ENCODE data around the gene EMILIN2. TPM values are rescaled to one million over a fixed set of nuclear protein-coding genes. Genes with fewer than 3 reads are reported as not detected.

Gene EMILIN2
- total RNA-seq, 2 experiments from 2014 or later: 21.4 to 23.0 TPM

GRCh38 chr18:2900684-2901422 is 54.0 kb downstream of the EMILIN2 start:
- H3K9me3 Mint-ChIP-seq: no peaks in the 10 kb centered on the region
- no peak overlapping the region for H3K27ac Mint-ChIP-seq
- no peaks in the 10 kb centered on the region for H3K36me3 Mint-ChIP-seq (ENCODE audit: low read depth)
- no peak overlapping the region for H3K4me3 Mint-ChIP-seq
- H3K4me1 Mint-ChIP-seq: peaks cover 11% of the 10 kb centered on the region
- ChIA-PET CTCF (no interaction called here), POLR2A (no interaction called here)
- H3K27me3 Mint-ChIP-seq: no peaks in the 10 kb centered on the region
- DNase-seq: no peak

GRCh38 chr18:2901423-2901985 is 54.7 kb downstream of the EMILIN2 start:
- H3K4me1 Mint-ChIP-seq: peaks cover 13% of the 10 kb centered on the region
- no peaks in the 10 kb centered on the region for H3K9me3 Mint-ChIP-seq
- no peak overlapping the region for H3K27ac Mint-ChIP-seq
- POLR2A ChIA-PET: no interaction called here
- no peaks in the 10 kb centered on the region for H3K36me3 Mint-ChIP-seq (ENCODE audit: low read depth)
- DNase-seq: no peak
- H3K4me3 Mint-ChIP-seq: no peak overlapping the region
- H3K27me3 Mint-ChIP-seq: no peaks in the 10 kb centered on the region
- CTCF ChIA-PET: no interaction called here

- H3K4me3 Mint-ChIP-seq: no peak overlapping the region
- no peak overlapping the region for H3K27ac Mint-ChIP-seq
- DNase-seq: no peak
- H3K36me3 Mint-ChIP-seq (ENCODE audit: low read depth): no peaks in the 10 kb centered on the region
- CTCF ChIA-PET: no interaction called here
- H3K4me1 Mint-ChIP-seq: peaks cover 15% of the 10 kb centered on the region
- POLR2A ChIA-PET: no interaction called here
- no peaks in the 10 kb centered on the region for H3K9me3 Mint-ChIP-seq
- H3K27me3 Mint-ChIP-seq: no peaks in the 10 kb centered on the region
Measured at GRCh38 chr18:2902327-2902726, 55.5 kb downstream of the EMILIN2 start.

- Mint-ChIP-seq H3K27me3 (no peaks in the 10 kb centered on the region), H3K27ac (no peak overlapping the region), H3K36me3 (ENCODE audit: low read depth) (peaks cover under 1% of the 10 kb centered on the region), H3K9me3 (no peaks in the 10 kb centered on the region), H3K4me3 (no peak overlapping the region), H3K4me1 (peaks cover 18% of the 10 kb centered on the region)
- no peak for DNase-seq
- CTCF ChIA-PET: no interaction called here
- POLR2A ChIA-PET: interaction anchor here (0.8 to 1.1 kb wide), 2 partner anchors 12 to 20 kb away, joined by 3 read pairs; no protein-coding TSS in a partner anchor
Measured at GRCh38 chr18:2903006-2903405, 56.2 kb downstream of the EMILIN2 start.

GRCh38 chr18:2905854-2906703 is 59.3 kb downstream of the EMILIN2 start:
- H3K9me3 Mint-ChIP-seq: no peaks in the 10 kb centered on the region
- peak overlapping the region; percentile 80 for H3K4me3 Mint-ChIP-seq
- ChIA-PET POLR2A (interaction anchor here (0.6 to 3.1 kb wide), 7 partner anchors 11 to 697 kb away, joined by 3 to 23 read pairs (median 3); no protein-coding TSS in a partner anchor), CTCF (interaction anchor here (0.6 to 1.5 kb wide), 4 partner anchors 16 to 79 kb away, joined by 3 to 6 read pairs (median 4); no protein-coding TSS in a partner anchor)
- H3K36me3 Mint-ChIP-seq (ENCODE audit: low read depth): peaks cover 27% of the 10 kb centered on the region
- H3K4me1 Mint-ChIP-seq: peaks cover 32% of the 10 kb centered on the region
- no peaks in the 10 kb centered on the region for H3K27me3 Mint-ChIP-seq
- H3K27ac Mint-ChIP-seq: peak overlapping the region; percentile 77
- peak; percentile 53 for DNase-seq

- Mint-ChIP-seq H3K4me3 (peak overlapping the region; percentile 80), H3K4me1 (peaks cover 32% of the 10 kb centered on the region), H3K9me3 (no peaks in the 10 kb centered on the region), H3K36me3 (ENCODE audit: low read depth) (peaks cover 33% of the 10 kb centered on the region), H3K27me3 (no peaks in the 10 kb centered on the region), H3K27ac (peak overlapping the region; percentile 59)
- POLR2A ChIA-PET: interaction anchor here (1.0 to 3.1 kb wide), 10 partner anchors 8 to 302 kb away, joined by 3 to 23 read pairs (median 4); no protein-coding TSS in a partner anchor
- peak; percentile 53 for DNase-seq
- CTCF ChIA-PET: interaction anchor here (1.0 to 1.4 kb wide), 2 partner anchors 26 to 141 kb away, joined by 3 read pairs; no protein-coding TSS in a partner anchor
Measured at GRCh38 chr18:2906704-2907549, 60.1 kb downstream of the EMILIN2 start.

GRCh38 chr18:2907550-2908135 is 60.8 kb downstream of the EMILIN2 start:
- POLR2A ChIA-PET: interaction anchor here (1.0 to 3.1 kb wide), 8 partner anchors 9 to 302 kb away, joined by 3 to 23 read pairs (median 4); no protein-coding TSS in a partner anchor
- Mint-ChIP-seq H3K4me1 (peaks cover 34% of the 10 kb centered on the region), H3K4me3 (peak overlapping the region; percentile 74), H3K9me3 (no peaks in the 10 kb centered on the region), H3K27ac (peak overlapping the region; percentile 59), H3K27me3 (no peaks in the 10 kb centered on the region), H3K36me3 (ENCODE audit: low read depth) (peaks cover 38% of the 10 kb centered on the region)
- DNase-seq: peak; percentile 27
- CTCF ChIA-PET: interaction anchor here (1.0 to 1.4 kb wide), 2 partner anchors 25 to 142 kb away, joined by 3 read pairs; no protein-coding TSS in a partner anchor

GRCh38 chr18:2908166-2908945 is 61.5 kb downstream of the EMILIN2 start:
- DNase-seq: no peak
- Mint-ChIP-seq H3K9me3 (no peaks in the 10 kb centered on the region), H3K27ac (peak overlapping the region; percentile 59), H3K36me3 (ENCODE audit: low read depth) (peaks cover 45% of the 10 kb centered on the region), H3K27me3 (no peaks in the 10 kb centered on the region), H3K4me1 (peaks cover 34% of the 10 kb centered on the region), H3K4me3 (peak overlapping the region; percentile 74)
- ChIA-PET POLR2A (interaction anchor here (1.1 to 2.1 kb wide), 3 partner anchors 10 to 121 kb away, joined by 4 to 6 read pairs (median 5); no protein-coding TSS in a partner anchor), CTCF (interaction anchor here (1.1 to 1.4 kb wide), 2 partner anchors 15 to 142 kb away, joined by 3 read pairs; no protein-coding TSS in a partner anchor)

GRCh38 chr18:2908946-2909335 is 62.1 kb downstream of the EMILIN2 start:
- H3K36me3 Mint-ChIP-seq (ENCODE audit: low read depth): peaks cover 51% of the 10 kb centered on the region
- no peaks in the 10 kb centered on the region for H3K9me3 Mint-ChIP-seq
- no peaks in the 10 kb centered on the region for H3K27me3 Mint-ChIP-seq
- peaks cover 34% of the 10 kb centered on the region for H3K4me1 Mint-ChIP-seq
- H3K4me3 Mint-ChIP-seq: no peak overlapping the region
- peak overlapping the region; percentile 52 for H3K27ac Mint-ChIP-seq
- DNase-seq: peak; percentile 15
- POLR2A ChIA-PET: interaction anchor here (1.1 to 2.1 kb wide), 2 partner anchors 10 to 12 kb away, joined by 4 to 6 read pairs; no protein-coding TSS in a partner anchor
- CTCF ChIA-PET: interaction anchor here (1.1 kb wide), 1 partner anchor 14 kb away, joined by 3 read pairs; no protein-coding TSS in a partner anchor

GRCh38 chr18:2909431-2910140 is 62.8 kb downstream of the EMILIN2 start:
- no peaks in the 10 kb centered on the region for H3K27me3 Mint-ChIP-seq
- H3K27ac Mint-ChIP-seq: peak overlapping the region; percentile 52
- H3K4me1 Mint-ChIP-seq: peaks cover 34% of the 10 kb centered on the region
- ChIA-PET CTCF (interaction anchor here (1.1 kb wide), 1 partner anchor 14 kb away, joined by 3 read pairs; no protein-coding TSS in a partner anchor), POLR2A (interaction anchor here (0.7 to 1.1 kb wide), 2 partner anchors 11 to 276 kb away, joined by 3 to 4 read pairs; no protein-coding TSS in a partner anchor)
- H3K9me3 Mint-ChIP-seq: no peaks in the 10 kb centered on the region
- H3K36me3 Mint-ChIP-seq (ENCODE audit: low read depth): peaks cover 56% of the 10 kb centered on the region
- DNase-seq: no peak
- H3K4me3 Mint-ChIP-seq: no peak overlapping the region

Data from activated CD4-positive, alpha-beta memory T cell treated with anti-CD3 and anti-CD28 coated beads, Interleukin-2, amount 10 ng/mL, durations not matched to agents 7 days and 5 days (primary cell).